ENCODE results near the gene TRIM69. TPM values are rescaled to one million over a fixed set of nuclear protein-coding genes. Genes with fewer than 3 reads are reported as not detected.

TRIM69 gene
- total RNA-seq: 5.9 and 7.5 TPM in 2 replicates

GRCh38 chr15:44736181-44736765 lies at the start of gene TRIM69:
TSS of gene TRIM69 (plus strand) at chr15:44736528. CDS start at chr15:44736705, 177 bp downstream.

DNA sequence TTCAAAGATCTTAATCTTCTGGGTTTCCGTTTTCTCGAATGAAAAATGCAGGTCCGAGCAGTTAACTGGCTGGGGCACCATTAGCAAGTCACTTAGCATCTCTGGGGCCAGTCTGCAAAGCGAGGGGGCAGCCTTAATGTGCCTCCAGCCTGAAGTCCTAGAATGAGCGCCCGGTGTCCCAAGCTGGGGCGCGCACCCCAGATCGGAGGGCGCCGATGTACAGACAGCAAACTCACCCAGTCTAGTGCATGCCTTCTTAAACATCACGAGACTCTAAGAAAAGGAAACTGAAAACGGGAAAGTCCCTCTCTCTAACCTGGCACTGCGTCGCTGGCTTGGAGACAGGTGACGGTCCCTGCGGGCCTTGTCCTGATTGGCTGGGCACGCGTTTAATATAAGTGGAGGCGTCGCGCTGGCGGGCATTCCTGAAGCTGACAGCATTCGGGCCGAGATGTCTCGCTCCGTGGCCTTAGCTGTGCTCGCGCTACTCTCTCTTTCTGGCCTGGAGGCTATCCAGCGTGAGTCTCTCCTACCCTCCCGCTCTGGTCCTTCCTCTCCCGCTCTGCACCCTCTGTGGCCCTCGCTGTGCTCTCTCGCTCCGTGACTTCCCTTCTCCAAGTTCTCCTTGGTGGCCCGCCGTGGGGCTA lies 25.1 kb upstream of the TRIM69 start, which contains the start of the genes B2M and PATL2:
Gene B2M, plus strand, starts transcription at position 422 of the 647 bp plus-strand sequence. Its CDS starts 30 bp downstream, at position 452.
Gene PATL2, minus strand, starts transcription at position 228 of the 647 bp plus-strand sequence. CDS start 34,833 bp downstream, outside the sequence.

Small RNA genes within 50 kb of the gene (small RNA-seq; reads per million reads assigned to genes)
- gene RF00019: not detected

Other genes starting within 250 kb of the TRIM69 start
- 37.2 and 51.3 TPM in 2 replicates for gene EIF3J, start 199.4 kb upstream of the TRIM69 start, total RNA-seq
- gene SPG11, start 72.9 kb upstream of the TRIM69 start, total RNA-seq: 38.1 and 43.8 TPM in 2 replicates
- under 0.01 and 0.29 TPM in 2 replicates for gene PATL2, start 25.2 kb upstream of the TRIM69 start, total RNA-seq
- 1,812 and 2,198 TPM in 2 replicates for gene B2M, start 25.0 kb upstream of the TRIM69 start, total RNA-seq
- not detected in 2 replicates for gene TERB2, start 220.2 kb downstream of the TRIM69 start, total RNA-seq